Calu3 (cell line): ENCODE results near the gene SWT1. TPM values are rescaled to one million over a fixed set of nuclear protein-coding genes. Genes with fewer than 3 reads are reported as not detected.

Experiments
- BruUV-seq: library from RNA; stranded (reverse); fragments of 400-500 nt; replicated peaks from 2 replicates; lab custom pipeline; 2021; lab: Mats Ljungman, UMichigan
- CTCF ChIA-PET: fragments of 300-600 bp; sonication (Branson Sonifier 250); formaldehyde crosslinking; loops from one replicate; lab custom pipeline; 2022; ENCODE audit warnings: antibody characterized with exemption; lab: Charles Lee
- DNase-seq: peaks from one replicate; pipeline ENCODE4 v3.0.0; 2022
- H3K27ac Mint-ChIP-seq: one replicate; pipeline ENCODE4 v1.8.0; 2022; ENCODE audit warnings: mixed read lengths; ENCODE audit not compliant: unreplicated experiment
- H3K27me3 Mint-ChIP-seq: one replicate; pipeline ENCODE4 v1.8.0; 2022; ENCODE audit warnings: mixed read lengths; ENCODE audit not compliant: unreplicated experiment
- H3K36me3 Mint-ChIP-seq: one replicate; pipeline ENCODE4 v1.8.0; 2022; ENCODE audit warnings: mild to moderate bottlenecking, moderate library complexity, mixed read lengths; ENCODE audit not compliant: insufficient read depth, unreplicated experiment
- H3K4me1 Mint-ChIP-seq: one replicate; pipeline ENCODE4 v1.8.0; 2022; ENCODE audit warnings: mild to moderate bottlenecking, low read depth, mixed read lengths; ENCODE audit not compliant: unreplicated experiment
- H3K4me3 Mint-ChIP-seq: one replicate; pipeline ENCODE4 v1.8.0; 2022; ENCODE audit warnings: mild to moderate bottlenecking, low read depth, moderate library complexity, mixed read lengths; ENCODE audit not compliant: unreplicated experiment
- H3K9me3 Mint-ChIP-seq: one replicate; pipeline ENCODE4 v1.8.0; 2022; ENCODE audit warnings: low read depth, mixed read lengths; ENCODE audit not compliant: unreplicated experiment
- CTCF ChIP-seq: fragments of 200-600 bp; IDR thresholded peaks from one replicate; pipeline ENCODE4 v1.8.0; 2022; ENCODE audit warnings: antibody characterized with exemption; ENCODE audit not compliant: unreplicated experiment
- intact Hi-C: fragments of 100-400 bp; cut with micrococcal nuclease; formaldehyde crosslinking; loops from one replicate; pipeline ENCODE4 v1.10.0; 2022; ENCODE audit not compliant: unreplicated experiment
- total RNA-seq: library from RNA; stranded (reverse); gene quantifications from 2 replicates; pipeline ENCODE4 v1.2.3, GENCODE V29; 2022

Gene SWT1
- total RNA-seq, 1 experiment from 2014 or later: 2.9 TPM

DNA sequence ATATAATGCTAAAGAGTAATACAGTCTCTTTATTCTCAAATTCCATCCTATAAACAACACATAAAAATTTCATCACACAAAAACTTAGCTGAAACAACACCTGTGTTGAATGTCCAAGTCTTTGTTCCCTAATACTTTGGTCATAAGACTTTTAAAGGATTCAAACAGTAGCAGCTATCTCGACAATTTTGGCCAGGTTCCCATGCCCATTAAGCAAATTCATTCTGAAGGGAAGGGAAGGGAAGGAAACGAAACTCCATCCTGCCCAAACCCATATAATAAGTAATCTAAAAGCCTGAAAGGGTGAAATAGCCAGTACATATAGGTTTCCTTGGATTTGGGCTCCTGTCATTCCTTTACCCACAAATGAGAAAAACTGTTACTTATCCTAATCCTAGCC lies 152.6 kb downstream of the SWT1 start:
- peaks cover 56% of the 10 kb centered on the region for H3K36me3 Mint-ChIP-seq
- TF ChIP-seq CTCF: no peak
- BruUV-seq: no TSS peak

GRCh38 chr1:185311589-185312225 lies 154.7 kb downstream of the SWT1 start:
- H3K36me3 Mint-ChIP-seq: peaks cover 59% of the 10 kb centered on the region
- H3K4me3 Mint-ChIP-seq: peak overlapping the region; percentile 18
- DNase-seq: no peak
- BruUV-seq: no TSS peak
- intact Hi-C loops: loop anchor here (5.0 to 10.0 kb wide), 2 partner anchors 74 to 903 kb away; no protein-coding TSS in a partner anchor
- H3K27ac Mint-ChIP-seq: peak overlapping the region; percentile 25
- CTCF ChIA-PET: no interaction called here
- no peaks in the 10 kb centered on the region for H3K9me3 Mint-ChIP-seq
- H3K4me1 Mint-ChIP-seq: peaks cover 37% of the 10 kb centered on the region
- no peak for TF ChIP-seq CTCF
- no peaks in the 10 kb centered on the region for H3K27me3 Mint-ChIP-seq

More for the DNA sequence above, 152.6 kb downstream of the SWT1 start:
- Mint-ChIP-seq H3K9me3 (no peaks in the 10 kb centered on the region), H3K4me1 (peaks cover 32% of the 10 kb centered on the region), H3K4me3 (no peak overlapping the region), H3K27ac (no peak overlapping the region), H3K27me3 (no peaks in the 10 kb centered on the region)
- DNase-seq: no peak
- CTCF ChIA-PET: no interaction called here
- intact Hi-C loops: no loop called here

GRCh38 chr1:185312361-185313138 lies 155.6 kb downstream of the SWT1 start:
- peak overlapping the region; percentile 99 for H3K4me3 Mint-ChIP-seq
- CTCF ChIA-PET: interaction anchor here (2.5 kb wide), 1 partner anchor 284 kb away, joined by 10 read pairs; no protein-coding TSS in a partner anchor
- peak overlapping the region; percentile 25 for H3K27ac Mint-ChIP-seq
- intact Hi-C loops: loop anchor here (5.0 to 10.0 kb wide), 2 partner anchors 75 to 902 kb away; no protein-coding TSS in a partner anchor
- no peak for DNase-seq
- peaks cover 62% of the 10 kb centered on the region for H3K36me3 Mint-ChIP-seq
- no peak for TF ChIP-seq CTCF
- no peaks in the 10 kb centered on the region for H3K27me3 Mint-ChIP-seq
- peaks cover 37% of the 10 kb centered on the region for H3K4me1 Mint-ChIP-seq
- H3K9me3 Mint-ChIP-seq: no peaks in the 10 kb centered on the region
- no TSS peak for BruUV-seq

DNA sequence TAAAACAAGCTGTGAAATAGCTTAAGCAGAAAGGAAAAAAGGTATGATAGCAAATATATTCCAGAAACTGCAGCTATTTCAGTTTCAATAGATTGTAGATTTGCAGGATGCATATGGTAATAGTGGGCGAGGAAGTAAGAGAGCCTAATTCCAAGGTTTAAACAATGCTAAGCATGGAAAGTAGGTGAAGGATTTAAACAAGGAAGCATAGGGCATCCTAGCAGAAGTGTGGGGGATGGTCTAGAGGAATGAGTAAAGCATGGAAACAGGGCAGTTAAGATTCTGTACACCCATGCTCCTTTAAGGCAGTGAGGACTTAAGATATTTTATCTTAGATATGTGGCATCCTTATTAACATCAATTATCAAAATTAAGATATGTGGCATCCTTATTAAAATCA lies 157.4 kb downstream of the SWT1 start:
- Mint-ChIP-seq H3K4me1 (peaks cover 51% of the 10 kb centered on the region), H3K4me3 (peak overlapping the region; percentile 99), H3K9me3 (no peaks in the 10 kb centered on the region), H3K27me3 (no peaks in the 10 kb centered on the region), H3K36me3 (peaks cover 56% of the 10 kb centered on the region), H3K27ac (peak overlapping the region; percentile 21)
- DNase-seq: peak; percentile 15
- intact Hi-C loops: loop anchor here (2.0 to 10.0 kb wide), 3 partner anchors 77 to 900 kb away; no protein-coding TSS in a partner anchor
- CTCF ChIA-PET: interaction anchor here (1.2 to 2.5 kb wide), 3 partner anchors 282 to 366 kb away, joined by 4 to 10 read pairs (median 5); no protein-coding TSS in a partner anchor
- no TSS peak for BruUV-seq
- TF ChIP-seq CTCF: no peak
